ENCODE data around the gene CBLB.

GRCh38 chr3:105811518-105812193 lies 57.2 kb downstream of the CBLB start:
- TF ChIP-seq EZH2phosphoT487 (IDR thresholded peaks at IDR 0.05; ENCODE audit: insufficient read depth, low read depth) (no peak), EZH2 (IDR thresholded peaks at IDR 0.05; ENCODE audit: insufficient read depth, poor library complexity, severe bottlenecking) (no peak)
